ENCODE measurements around the gene PER1.
"Not testable (repeated sequence)": the region's sequence is repeated elsewhere in the genome, so short reads cannot be mapped to it uniquely, and the experiment has no call there.

The PER1 gene

GRCh38 chr17:8109661-8110455, 42.3 kb downstream of the PER1 start:
- DNase-seq = no peak
- Histone ChIP-seq H3K79me1 (replicated peaks; ENCODE audit: low read length, poor library complexity, severe bottlenecking) (no peaks in the 10 kb centered on the region), H3K9me3 (ENCODE audit: control insufficient read depth, low read length) (no peaks in the 10 kb centered on the region), H3K9ac (ENCODE audit: low read length) (no peak overlapping the region), H2BK5ac (ENCODE audit: low read depth, low read length, poor library complexity, severe bottlenecking) (no peak overlapping the region), H3K14ac (ENCODE audit: low read length in 2 of 2) (no peak overlapping the region), H2BK120ac (ENCODE audit: low read depth, low read length) (no peak overlapping the region), H3K27me3 (ENCODE audit: control insufficient read depth in 1 of 2, insufficient read depth in 1 of 2, low read length in 2 of 2) (peaks cover 65 to 75% of the 10 kb centered on the region in 2 experiments), H3K36me3 (ENCODE audit: control insufficient read depth in 1 of 2, insufficient read depth in 2 of 2, low read depth in 1 of 2, low read length in 2 of 2) (peaks cover 0 to 3% of the 10 kb centered on the region in 2 experiments), H3K23ac (ENCODE audit: low read length in 2 of 2) (no peak overlapping the region), H3K4me2 (ENCODE audit: low read length, poor library complexity, severe bottlenecking) (peak overlapping the region; percentile 49), H3K4me3 (ENCODE audit: insufficient read depth in 1 of 2, low read depth in 1 of 2, low read length in 2 of 2) (peak overlapping the region in 1 of 2 experiments; percentile 33), H2AFZ (ENCODE audit: low read depth, low read length) (no peak overlapping the region), H4K91ac (ENCODE audit: low read length) (no peak overlapping the region), H3K18ac (ENCODE audit: low read depth in 1 of 2, low read length in 2 of 2) (no peak overlapping the region), H4K8ac (ENCODE audit: low read length) (no peak overlapping the region), H3K4ac (ENCODE audit: low read depth in 1 of 2, low read length in 2 of 2) (no peak overlapping the region), H2AK5ac (ENCODE audit: low read length, severe bottlenecking) (no peak overlapping the region), H2BK15ac (ENCODE audit: low read depth, poor library complexity, severe bottlenecking) (no peak overlapping the region), H3K4me1 (ENCODE audit: control insufficient read depth, insufficient read depth, low read depth, low read length) (peaks cover 9% of the 10 kb centered on the region), H3K27ac (ENCODE audit: low read length, poor library complexity, severe bottlenecking) (no peak overlapping the region), H2BK12ac (ENCODE audit: low read length in 2 of 2) (no peak overlapping the region)
- 4% methylated on average over 43 of the region's 63 CpGs for WGBS

GRCh38 chr17:8108972-8109660, 43.1 kb downstream of the PER1 start:
- H2BK120ac ChIP-seq (ENCODE audit: low read depth, low read length) = no peak overlapping the region

GRCh38 chr17:8106980-8107379, 45.2 kb downstream of the PER1 start:
- not testable (repeated sequence) for H2BK5ac ChIP-seq (ENCODE audit: low read depth, low read length, poor library complexity, severe bottlenecking); H3K9me3 ChIP-seq (ENCODE audit: control insufficient read depth, low read length); H2BK15ac ChIP-seq (ENCODE audit: low read depth, poor library complexity, severe bottlenecking); H3K36me3 ChIP-seq (ENCODE audit: control insufficient read depth in 1 of 2, insufficient read depth in 2 of 2, low read depth in 1 of 2, low read length in 2 of 2); H2AK5ac ChIP-seq (ENCODE audit: low read length, severe bottlenecking); H3K9ac ChIP-seq (ENCODE audit: low read length); H4K8ac ChIP-seq (ENCODE audit: low read length); H3K18ac ChIP-seq (ENCODE audit: low read depth in 1 of 2, low read length in 2 of 2); H3K79me1 ChIP-seq (replicated peaks; ENCODE audit: low read length, poor library complexity, severe bottlenecking); H3K4me3 ChIP-seq (ENCODE audit: insufficient read depth in 1 of 2, low read depth in 1 of 2, low read length in 2 of 2); H2BK12ac ChIP-seq (ENCODE audit: low read length in 2 of 2); H3K23ac ChIP-seq (ENCODE audit: low read length in 2 of 2); H4K91ac ChIP-seq (ENCODE audit: low read length); DNase-seq; H3K14ac ChIP-seq (ENCODE audit: low read length in 2 of 2); H3K4ac ChIP-seq (ENCODE audit: low read depth in 1 of 2, low read length in 2 of 2); H3K4me2 ChIP-seq (ENCODE audit: low read length, poor library complexity, severe bottlenecking); H2AFZ ChIP-seq (ENCODE audit: low read depth, low read length); H2BK120ac ChIP-seq (ENCODE audit: low read depth, low read length); H3K27ac ChIP-seq (ENCODE audit: low read length, poor library complexity, severe bottlenecking); H3K4me1 ChIP-seq (ENCODE audit: control insufficient read depth, insufficient read depth, low read depth, low read length)
- 90% methylated on average over 4 of the region's 4 CpGs for WGBS
- peaks cover 38 to 68% of the 10 kb centered on the region in 2 experiments for H3K27me3 ChIP-seq (ENCODE audit: control insufficient read depth in 1 of 2, insufficient read depth in 1 of 2, low read length in 2 of 2)

More at GRCh38 chr17:8108972-8109660, 43.1 kb downstream of the PER1 start:
- Histone ChIP-seq H2AFZ (ENCODE audit: low read depth, low read length) (no peak overlapping the region), H4K8ac (ENCODE audit: low read length) (no peak overlapping the region), H3K9me3 (ENCODE audit: control insufficient read depth, low read length) (no peaks in the 10 kb centered on the region), H3K4me1 (ENCODE audit: control insufficient read depth, insufficient read depth, low read depth, low read length) (peaks cover 9% of the 10 kb centered on the region), H3K36me3 (ENCODE audit: control insufficient read depth in 1 of 2, insufficient read depth in 2 of 2, low read depth in 1 of 2, low read length in 2 of 2) (peaks cover 0 to 3% of the 10 kb centered on the region in 2 experiments), H3K18ac (ENCODE audit: low read depth in 1 of 2, low read length in 2 of 2) (no peak overlapping the region), H3K4me3 (ENCODE audit: insufficient read depth in 1 of 2, low read depth in 1 of 2, low read length in 2 of 2) (no peak overlapping the region), H2AK5ac (ENCODE audit: low read length, severe bottlenecking) (no peak overlapping the region), H2BK15ac (ENCODE audit: low read depth, poor library complexity, severe bottlenecking) (no peak overlapping the region), H2BK12ac (ENCODE audit: low read length in 2 of 2) (peak overlapping the region in 1 of 2 experiments; percentile 26), H3K79me1 (replicated peaks; ENCODE audit: low read length, poor library complexity, severe bottlenecking) (no peaks in the 10 kb centered on the region), H3K27me3 (ENCODE audit: control insufficient read depth in 1 of 2, insufficient read depth in 1 of 2, low read length in 2 of 2) (peaks cover 57 to 74% of the 10 kb centered on the region in 2 experiments), H3K9ac (ENCODE audit: low read length) (no peak overlapping the region), H3K14ac (ENCODE audit: low read length in 2 of 2) (no peak overlapping the region), H2BK5ac (ENCODE audit: low read depth, low read length, poor library complexity, severe bottlenecking) (no peak overlapping the region), H3K4ac (ENCODE audit: low read depth in 1 of 2, low read length in 2 of 2) (no peak overlapping the region), H3K27ac (ENCODE audit: low read length, poor library complexity, severe bottlenecking) (no peak overlapping the region), H3K4me2 (ENCODE audit: low read length, poor library complexity, severe bottlenecking) (no peak overlapping the region), H4K91ac (ENCODE audit: low read length) (no peak overlapping the region), H3K23ac (ENCODE audit: low read length in 2 of 2) (no peak overlapping the region)
- 78% methylated on average over 33 of the region's 33 CpGs for WGBS
- DNase-seq = no peak

GRCh38 chr17:8105957-8106398, 46.2 kb downstream of the PER1 start:
- no peaks in the 10 kb centered on the region for H3K79me1 ChIP-seq (replicated peaks; ENCODE audit: low read length, poor library complexity, severe bottlenecking)
- H3K4me1 ChIP-seq (ENCODE audit: control insufficient read depth, insufficient read depth, low read depth, low read length) = peaks cover 9% of the 10 kb centered on the region
- H3K27ac ChIP-seq (ENCODE audit: low read length, poor library complexity, severe bottlenecking) = no peak overlapping the region
- H3K23ac ChIP-seq (ENCODE audit: low read length in 2 of 2) = peak overlapping the region in 1 of 2 experiments; percentile 64
- no peak overlapping the region for H4K8ac ChIP-seq (ENCODE audit: low read length)
- H2AK5ac ChIP-seq (ENCODE audit: low read length, severe bottlenecking) = no peak overlapping the region
- no peak overlapping the region for H2BK15ac ChIP-seq (ENCODE audit: low read depth, poor library complexity, severe bottlenecking)
- no peak overlapping the region for H3K14ac ChIP-seq (ENCODE audit: low read length in 2 of 2)
- no peak overlapping the region for H2BK5ac ChIP-seq (ENCODE audit: low read depth, low read length, poor library complexity, severe bottlenecking)
- no peak overlapping the region for H4K91ac ChIP-seq (ENCODE audit: low read length)
- no peak overlapping the region for H2BK120ac ChIP-seq (ENCODE audit: low read depth, low read length)
- no peak overlapping the region for H2BK12ac ChIP-seq (ENCODE audit: low read length in 2 of 2)
- DNase-seq = no peak
- 86% methylated on average over 5 of the region's 5 CpGs for WGBS
- no peak overlapping the region for H3K9ac ChIP-seq (ENCODE audit: low read length)
- H3K36me3 ChIP-seq (ENCODE audit: control insufficient read depth in 1 of 2, insufficient read depth in 2 of 2, low read depth in 1 of 2, low read length in 2 of 2) = peaks cover 0 to 3% of the 10 kb centered on the region in 2 experiments
- H3K27me3 ChIP-seq (ENCODE audit: control insufficient read depth in 1 of 2, insufficient read depth in 1 of 2, low read length in 2 of 2) = peaks cover 28 to 58% of the 10 kb centered on the region in 2 experiments
- H3K9me3 ChIP-seq (ENCODE audit: control insufficient read depth, low read length) = no peaks in the 10 kb centered on the region
- no peak overlapping the region for H3K4ac ChIP-seq (ENCODE audit: low read depth in 1 of 2, low read length in 2 of 2)
- H3K18ac ChIP-seq (ENCODE audit: low read depth in 1 of 2, low read length in 2 of 2) = no peak overlapping the region
- H3K4me3 ChIP-seq (ENCODE audit: insufficient read depth in 1 of 2, low read depth in 1 of 2, low read length in 2 of 2) = no peak overlapping the region
- H3K4me2 ChIP-seq (ENCODE audit: low read length, poor library complexity, severe bottlenecking) = no peak overlapping the region
- H2AFZ ChIP-seq (ENCODE audit: low read depth, low read length) = no peak overlapping the region
